Stomach (tissue), 4 donors: ENCODE results near the gene IPO13.

ENCODE experiments used
- CTCF ChIP-seq, 7 experiments: fragments of 450-650 bp in 4 of 7; fragments of 200-600 bp in 3 of 7; sonication (generic) in 3 of 7; IDR thresholded peaks; one replicate each; pipeline ENCODE4 v1.5.1; 2016 to 2019; ENCODE audit warnings: antibody characterized with exemption in 7 of 7, control low read depth in 2 of 7, mild to moderate bottlenecking in 1 of 7
- EP300 ChIP-seq: sonication (generic); formaldehyde crosslinking; IDR thresholded peaks from one replicate; pipeline ENCODE4 v1.6.1; 2017; ENCODE audit warnings: antibody characterized with exemption
- POLR2A ChIP-seq, 4 donors: fragments of 450-650 bp; IDR thresholded peaks; one replicate each; pipeline ENCODE4 v1.6.1; 2016; ENCODE audit warnings: antibody characterized with exemption in 4 of 4, control low read depth in 2 of 4, mild to moderate bottlenecking in 1 of 4, moderate library complexity in 1 of 4

GRCh38 chr1:43968348-43968948, 21.7 kb downstream of the IPO13 start:
- TF ChIP-seq CTCF (IDR thresholded peaks at IDR 0.05) (no peak), POLR2A (IDR thresholded peaks at IDR 0.05) (no peak), EP300 (no peak)
